Bone marrow (tissue), 2 donors: ENCODE data around the gene TBXA2R.
A peak's percentile ranks its signal among the peaks of the same experiment; 100 is the strongest.
"Not testable (repeated sequence)": the region's sequence is repeated elsewhere in the genome, so short reads cannot be mapped to it uniquely, and the experiment has no call there.

Experiments
- DNase-seq, 2 donors: peaks; one replicate each; lab custom pipeline; 2025; lab: John Stamatoyannopoulos, UW

TBXA2R gene

GRCh38 chr19:3577723-3578344 is 28.8 kb downstream of the TBXA2R start:
- DNase-seq, result no peak

- DNase-seq, result no peak
These were observed 29.8 kb downstream of the TBXA2R start for GRCh38 chr19:3576696-3577443.

GRCh38 chr19:3575949-3576673 is 30.6 kb downstream of the TBXA2R start:
- DNase-seq, result no peak

GRCh38 chr19:3575260-3575741 is 31.4 kb downstream of the TBXA2R start:
- no peak for DNase-seq

- DNase-seq, result peak; percentile 67 to 77
These were observed 32.6 kb downstream of the TBXA2R start for GRCh38 chr19:3573858-3574637.

GRCh38 chr19:3573162-3573857 is 33.4 kb downstream of the TBXA2R start:
- no peak for DNase-seq

- DNase-seq, result no peak
These were observed 33.9 kb downstream of the TBXA2R start, which contains the start of gene HMG20B for GRCh38 chr19:3572855-3573161. Gene HMG20B, plus strand, starts transcription at chr19:3572944. Its CDS starts 366 bp downstream, at chr19:3573310.

- DNase-seq, result peak; percentile 90 to 99
These were observed 34.4 kb downstream of the TBXA2R start for GRCh38 chr19:3572132-3572854.

GRCh38 chr19:3570606-3571011 is 36.1 kb downstream of the TBXA2R start:
- no peak for DNase-seq

GRCh38 chr19:3570042-3570441 is 36.6 kb downstream of the TBXA2R start:
- DNase-seq, result not testable (repeated sequence)

GRCh38 chr19:3565139-3565538 is 41.5 kb downstream of the TBXA2R start:
- DNase-seq, result no peak

GRCh38 chr19:3563709-3564524 is 42.8 kb downstream of the TBXA2R start:
- no peak for DNase-seq

- DNase-seq, result peak; percentile 79 to 84
These were observed 49.0 kb downstream of the TBXA2R start, which contains the start of gene MFSD12 for GRCh38 chr19:3557461-3558248. Gene MFSD12, minus strand, starts transcription at chr19:3557586. Its CDS starts 183 bp downstream, at chr19:3557403.

- DNase-seq, result peak; percentile 23 to 52
These were observed 49.7 kb downstream of the TBXA2R start for GRCh38 chr19:3556978-3557460.

- no peak for DNase-seq
These were observed 50.2 kb downstream of the TBXA2R start for GRCh38 chr19:3556423-3556977.

- DNase-seq, result no peak
These were observed 50.8 kb downstream of the TBXA2R start for GRCh38 chr19:3555653-3556422.

GRCh38 chr19:3554254-3555083 is 52.2 kb downstream of the TBXA2R start:
- peak in 1 of 2 donors; percentile 47 for DNase-seq
